ENCODE results near the gene IL1RAPL2.

The IL1RAPL2 gene

GRCh38 chrX:105277132-105277531, 711.1 kb downstream of the IL1RAPL2 start:
- DNase-seq, result no peak

- DNase-seq, result no peak
These were observed 716.1 kb downstream of the IL1RAPL2 start for GRCh38 chrX:105282077-105282476.

DNA sequence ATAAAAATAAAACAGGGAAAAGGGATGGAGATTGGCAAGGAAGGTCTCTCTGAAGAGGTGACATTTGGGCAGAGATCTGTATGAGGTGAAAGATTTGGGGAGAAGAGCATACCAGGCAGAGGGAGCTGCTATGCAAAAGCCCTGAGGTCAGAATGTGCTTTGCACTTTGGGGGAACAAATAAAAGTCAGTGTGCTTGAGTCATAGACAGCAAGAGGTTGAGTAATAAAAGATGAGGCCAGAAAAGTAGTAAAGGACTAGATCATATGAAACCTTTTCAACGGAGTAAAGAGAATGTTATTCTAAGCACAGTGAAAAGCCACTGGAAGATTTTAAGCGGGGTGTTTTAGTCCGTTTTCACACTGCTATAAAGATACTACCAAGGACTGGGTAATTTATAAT, 731.0 kb downstream of the IL1RAPL2 start:
- DNase-seq, result no peak

DNA sequence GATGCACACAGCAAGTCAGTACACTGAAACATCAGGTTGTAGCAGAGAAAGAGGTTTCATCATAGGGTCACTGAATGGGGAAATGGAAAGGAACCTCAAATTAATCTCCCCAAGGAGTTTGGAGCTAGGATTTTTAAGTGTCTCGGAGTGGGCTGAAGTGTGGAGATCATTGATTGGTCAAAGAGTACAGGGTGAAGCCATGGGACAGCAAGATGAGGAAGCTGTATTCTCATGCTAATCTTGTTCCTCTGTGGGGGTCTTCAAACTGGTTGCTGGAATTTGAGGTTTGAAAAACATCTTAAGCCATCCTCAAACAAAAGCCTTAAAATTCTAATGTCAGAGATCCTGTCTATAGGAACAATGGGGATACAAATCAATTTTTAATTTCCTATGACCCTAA, 733.3 kb downstream of the IL1RAPL2 start:
- no peak for DNase-seq

GRCh38 chrX:105302246-105302645, 736.2 kb downstream of the IL1RAPL2 start:
- no peak for DNase-seq

DNA sequence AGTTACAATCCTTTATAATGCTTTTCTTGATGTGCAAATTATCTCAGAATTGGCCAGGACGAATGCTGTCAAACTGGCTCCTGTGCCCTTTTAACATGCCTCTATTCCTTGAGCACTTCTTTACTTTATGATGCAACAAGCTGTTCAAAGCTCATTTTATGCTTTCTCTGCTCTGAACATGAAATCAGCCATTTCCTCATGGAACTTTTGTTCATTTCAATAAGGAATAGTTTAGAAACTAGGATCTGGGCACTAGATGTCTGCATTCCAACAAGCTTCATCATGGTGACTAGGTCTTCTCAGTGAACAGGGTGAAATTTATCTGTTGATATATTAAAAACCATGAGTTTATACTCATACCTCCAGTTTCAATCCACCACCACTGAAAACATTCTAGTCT, 741.8 kb downstream of the IL1RAPL2 start:
- DNase-seq, result peak; percentile 30

GRCh38 chrX:105313596-105313995, 747.6 kb downstream of the IL1RAPL2 start:
- peak; percentile 6 for DNase-seq

DNA sequence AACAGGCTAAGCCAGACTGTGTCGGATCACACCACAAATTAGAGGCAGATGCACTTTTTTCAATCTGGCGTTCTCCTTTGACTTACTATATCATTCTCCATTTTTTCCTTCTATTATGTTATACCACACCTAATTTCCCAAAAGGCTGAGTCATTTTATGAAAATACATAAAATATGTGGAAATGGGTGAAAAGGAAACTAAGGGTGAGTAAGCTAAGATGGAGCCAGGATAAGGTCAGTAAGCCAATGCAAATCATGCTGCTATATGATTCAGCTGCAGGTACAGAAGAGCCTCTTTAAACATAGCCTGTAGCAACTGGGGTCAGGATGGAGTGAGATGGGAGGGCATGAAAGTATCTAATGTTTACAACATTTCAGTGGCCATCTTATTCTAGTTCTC, 748.5 kb downstream of the IL1RAPL2 start:
- peak; percentile 47 for DNase-seq

DNA sequence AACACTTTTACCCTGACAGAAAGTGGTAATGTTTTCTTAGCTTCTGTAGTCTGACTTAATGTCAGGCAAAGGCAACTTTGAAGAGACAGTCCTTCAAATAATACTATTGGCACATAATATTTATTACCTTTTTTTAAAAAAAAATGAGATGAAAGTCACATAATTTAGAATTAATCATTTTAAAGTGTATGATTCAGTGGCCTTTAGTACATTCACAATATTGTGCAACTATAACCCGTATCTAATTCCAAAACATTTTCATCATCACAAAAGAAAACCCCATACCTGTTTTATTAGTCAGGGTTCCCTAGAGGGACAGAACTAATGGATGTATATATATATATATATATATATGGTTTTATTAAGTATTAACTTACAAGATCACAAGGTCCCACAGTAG, 749.2 kb downstream of the IL1RAPL2 start:
- DNase-seq, result peak; percentile 39

GRCh38 chrX:105317117-105317516, 751.1 kb downstream of the IL1RAPL2 start:
- no peak for DNase-seq

GRCh38 chrX:105323928-105324327, 757.9 kb downstream of the IL1RAPL2 start:
- peak; percentile 21 for DNase-seq

DNA sequence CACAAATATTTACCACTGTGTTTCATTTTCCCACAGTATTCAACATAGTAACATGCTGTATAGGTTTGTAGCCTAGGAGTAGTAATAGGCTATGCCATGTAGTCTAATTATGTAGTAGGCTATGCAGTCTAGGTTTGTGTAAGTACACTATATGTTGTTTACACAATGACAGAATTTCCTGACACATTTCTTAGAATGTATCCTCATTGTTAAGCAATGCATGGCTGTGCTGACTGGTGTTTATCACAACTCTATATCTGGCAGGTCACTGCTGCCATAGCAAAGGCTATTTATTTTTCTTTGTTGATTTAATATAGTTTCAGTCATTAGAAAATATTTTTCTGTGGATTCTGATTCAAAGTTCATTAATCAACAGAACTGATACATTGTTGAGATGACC, 762.8 kb downstream of the IL1RAPL2 start:
- no peak for DNase-seq

- peak; percentile 62 for DNase-seq
These were observed 765.2 kb downstream of the IL1RAPL2 start for GRCh38 chrX:105331244-105331643.

DNA sequence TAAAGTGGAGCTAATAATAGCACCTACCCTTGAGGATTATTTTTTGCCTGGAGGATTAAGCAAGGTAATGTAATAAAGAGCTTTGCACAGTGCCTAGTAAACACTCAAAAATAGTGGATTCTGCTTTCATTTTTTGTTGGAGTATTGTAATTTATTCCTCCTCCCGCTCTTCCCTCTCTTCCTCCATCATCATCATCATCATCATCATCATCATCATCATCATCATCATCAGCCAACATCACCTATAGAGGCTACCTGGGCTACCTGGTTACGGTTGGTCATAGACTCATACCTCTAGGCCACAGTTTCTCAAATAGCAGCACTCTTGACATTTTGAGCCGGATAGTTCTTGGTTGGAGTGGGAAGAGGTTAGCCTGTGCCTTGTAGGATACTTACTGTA, 781.4 kb downstream of the IL1RAPL2 start:
- DNase-seq, result no peak

GRCh38 chrX:105349476-105349875, 783.5 kb downstream of the IL1RAPL2 start:
- peak; percentile 1 for DNase-seq

DNA sequence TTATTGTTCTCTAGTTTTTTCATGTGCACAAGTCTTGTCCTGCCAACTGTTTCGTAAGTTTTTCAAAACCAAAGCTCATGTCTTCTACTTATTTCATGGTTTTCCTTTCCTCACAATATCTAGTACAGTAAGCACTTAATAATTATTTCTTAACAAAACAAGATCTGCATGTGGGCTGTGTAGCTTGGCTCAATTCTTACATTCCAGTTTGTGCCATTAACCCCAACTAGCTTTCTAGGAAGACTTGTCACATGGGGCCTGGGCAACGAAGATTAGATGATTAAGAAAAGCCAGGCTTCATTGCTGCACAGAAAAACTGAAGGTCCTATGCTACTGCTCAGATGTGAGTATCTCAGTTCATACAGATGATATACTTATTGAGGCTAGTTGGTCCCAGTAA, 809.8 kb downstream of the IL1RAPL2 start:
- DNase-seq, result peak; percentile 10

- no peak for DNase-seq
These were observed 858.7 kb downstream of the IL1RAPL2 start for GRCh38 chrX:105424729-105425128.

DNA sequence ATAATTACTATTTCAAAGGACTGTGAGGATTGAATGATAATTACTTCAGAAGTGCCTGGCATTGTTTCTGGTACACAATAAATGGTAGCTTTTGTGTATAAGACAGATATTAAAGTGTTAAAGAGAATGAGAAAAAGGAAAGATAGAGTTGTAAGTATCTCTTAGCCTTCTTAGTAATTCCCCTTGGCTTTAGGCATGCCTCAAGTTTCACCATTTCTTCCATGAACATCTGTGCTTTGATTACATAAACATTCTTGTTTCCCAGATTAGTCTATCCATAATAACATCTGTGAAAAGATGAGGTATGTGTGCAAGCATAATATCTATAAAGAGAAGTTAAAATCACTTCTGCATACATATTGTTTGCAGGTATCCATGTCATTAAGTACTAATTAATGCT, 885.4 kb downstream of the IL1RAPL2 start:
- DNase-seq, result no peak

GRCh38 chrX:105458846-105459245, 892.8 kb downstream of the IL1RAPL2 start:
- peak; percentile 39 for DNase-seq

DNA sequence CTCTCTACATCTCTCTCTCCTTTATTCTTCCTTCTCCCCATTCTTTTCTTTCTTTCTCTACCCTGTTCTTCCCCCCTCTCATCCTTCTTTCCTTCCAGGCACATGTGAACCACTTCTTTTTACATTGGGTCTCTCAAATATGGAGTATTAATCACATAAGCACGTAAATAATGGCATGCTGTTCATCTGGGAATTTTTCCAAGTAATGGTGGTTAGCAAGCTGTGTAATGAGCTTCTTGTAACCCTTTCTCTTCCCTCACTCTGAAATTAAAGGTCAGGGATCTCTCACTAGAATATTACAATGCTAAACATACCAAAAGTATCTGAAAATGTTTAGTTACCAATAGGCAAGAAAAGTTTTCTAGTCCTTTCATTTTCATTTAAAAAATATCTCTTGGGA, 894.4 kb downstream of the IL1RAPL2 start:
- peak; percentile 84 for DNase-seq

DNA sequence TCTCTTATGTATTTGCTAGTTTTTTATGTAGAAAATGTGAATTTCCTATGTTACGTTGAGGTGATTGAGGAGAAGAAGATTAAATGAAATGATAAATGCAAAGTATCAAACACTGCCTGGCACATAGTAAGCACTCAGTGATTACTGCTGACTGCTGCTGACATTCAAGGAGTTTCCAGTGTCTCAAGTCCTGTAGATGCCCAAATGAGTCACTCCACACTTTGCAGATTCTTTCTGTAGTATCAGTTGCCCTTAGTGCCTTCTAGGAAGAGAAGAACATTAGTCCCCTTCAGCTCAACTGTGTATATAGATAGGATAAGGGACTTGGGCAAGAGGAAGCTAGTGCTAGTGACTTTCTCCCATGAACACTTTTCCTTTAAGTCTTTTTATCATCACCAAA, 895.0 kb downstream of the IL1RAPL2 start:
- peak; percentile 20 for DNase-seq

DNA sequence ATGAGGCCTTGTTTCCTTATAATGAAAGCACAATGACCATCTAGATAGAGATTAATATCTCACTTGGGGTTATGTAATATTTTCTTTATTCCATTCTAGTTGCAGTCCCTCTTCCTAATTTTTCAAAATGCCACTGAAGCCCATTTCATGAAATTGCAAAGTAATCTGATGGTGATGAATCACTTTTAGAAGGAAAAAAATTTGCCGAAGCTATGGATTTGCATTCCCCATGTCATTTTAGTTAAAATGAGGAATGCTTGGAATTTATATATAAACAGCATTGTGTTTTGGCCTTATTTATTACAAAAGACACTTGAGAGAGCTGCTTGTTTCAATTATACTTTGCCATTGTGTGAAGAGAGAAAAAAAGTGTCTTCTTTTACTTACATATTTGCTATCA, 896.2 kb downstream of the IL1RAPL2 start:
- DNase-seq, result peak; percentile 73

DNA sequence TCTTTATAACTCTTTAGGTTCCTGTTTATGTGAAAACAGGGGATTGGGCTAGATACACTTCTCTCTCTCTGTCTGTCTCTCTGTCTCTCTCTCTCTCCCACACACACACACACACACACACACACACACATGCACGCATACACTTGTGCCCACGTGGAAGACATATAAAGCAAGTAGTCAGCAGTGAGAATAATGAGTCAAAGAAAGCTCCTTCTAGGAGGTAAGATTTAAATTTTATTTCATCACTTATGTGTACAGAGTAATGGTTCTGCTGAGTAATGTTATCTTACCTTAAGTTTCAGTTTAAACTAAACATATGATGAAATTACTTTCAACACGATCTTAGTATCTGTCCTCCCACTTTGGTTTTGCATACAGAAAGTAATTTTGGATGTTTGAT, 897.5 kb downstream of the IL1RAPL2 start:
- peak; percentile 34 for DNase-seq

GRCh38 chrX:105464618-105465017, 898.6 kb downstream of the IL1RAPL2 start:
- no peak for DNase-seq

DNA sequence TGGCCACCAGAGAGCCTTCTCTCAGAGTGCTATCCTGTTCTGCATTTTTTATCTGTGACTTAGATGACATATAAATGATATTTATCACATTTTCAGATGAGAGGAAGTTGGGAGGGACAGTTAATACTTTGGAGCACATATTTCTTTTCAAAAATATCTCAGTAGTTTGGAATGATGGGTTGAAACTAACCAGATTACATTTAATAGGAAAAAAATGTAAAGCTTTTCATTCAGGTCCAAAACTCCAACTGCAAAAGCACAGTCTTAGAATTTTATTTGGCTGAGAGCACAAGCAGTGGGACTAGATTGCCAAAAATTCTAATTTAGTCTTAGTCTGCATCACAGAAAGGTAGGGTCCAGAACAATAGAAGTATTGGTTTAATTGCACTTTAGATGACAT, 902.7 kb downstream of the IL1RAPL2 start:
- DNase-seq, result peak; percentile 53

GRCh38 chrX:105471597-105471996, 905.6 kb downstream of the IL1RAPL2 start:
- DNase-seq, result no peak
